Epithelial cell of esophagus (primary cell): ENCODE measurements around the gene MCM7.

Experiments
- DNase-seq: peaks from one replicate; pipeline ENCODE4 v3.0.0; 2010; ENCODE audit warnings: low read depth
- H3K4me3 ChIP-seq: 2 replicates; pipeline ENCODE4 v1.5.1; 2011; ENCODE audit warnings: mild to moderate bottlenecking, low read length, control low read depth
- CTCF ChIP-seq: IDR thresholded peaks from 2 replicates; pipeline ENCODE4 v1.5.1; 2011; ENCODE audit warnings: low read depth, mild to moderate bottlenecking, low read length, control low read depth, inconsistent platforms; ENCODE audit not compliant: insufficient read depth; ENCODE audit errors: missing control alignments

MCM7 gene

GRCh38 chr7:100077205-100077604 lies 24.0 kb downstream of the MCM7 start:
- H3K4me3 ChIP-seq, result no peak overlapping the region
- DNase-seq, result no peak
- no peak for TF ChIP-seq CTCF

GRCh38 chr7:100075418-100075817 lies 25.8 kb downstream of the MCM7 start:
- DNase-seq, result no peak
- no peak overlapping the region for H3K4me3 ChIP-seq
- TF ChIP-seq CTCF, result no peak

GRCh38 chr7:100074841-100075240 lies 26.4 kb downstream of the MCM7 start:
- H3K4me3 ChIP-seq, result no peak overlapping the region
- TF ChIP-seq CTCF, result no peak
- DNase-seq, result no peak

GRCh38 chr7:100072462-100072861 lies 28.7 kb downstream of the MCM7 start:
- no peak for TF ChIP-seq CTCF
- DNase-seq, result no peak
- no peak overlapping the region for H3K4me3 ChIP-seq

- no peak overlapping the region for H3K4me3 ChIP-seq
- no peak for TF ChIP-seq CTCF
Observed at GRCh38 chr7:100071018-100071723, 30.0 kb downstream of the MCM7 start.

GRCh38 chr7:100069991-100070390 lies 31.2 kb downstream of the MCM7 start:
- DNase-seq, result no peak
- no peak for TF ChIP-seq CTCF
- H3K4me3 ChIP-seq, result no peak overlapping the region

More at GRCh38 chr7:100071018-100071723, 30.0 kb downstream of the MCM7 start:
- DNase-seq, result no peak

GRCh38 chr7:100066953-100067352 lies 34.2 kb downstream of the MCM7 start:
- no peak overlapping the region for H3K4me3 ChIP-seq
- DNase-seq, result no peak
- no peak for TF ChIP-seq CTCF
